Activated T-cell treated with anti-CD3 and anti-CD28 coated beads for 4 hours (primary cell): ENCODE measurements around the gene SLC9A8.
A peak's percentile ranks its signal among the peaks of the same experiment; 100 is the strongest.

Experiments
- DNase-seq: peaks from one replicate; pipeline ENCODE4 v3.0.0-alpha.2; 2020

Gene SLC9A8

GRCh38 chr20:49919461-49919860 lies 106.8 kb downstream of the SLC9A8 start:
- DNase-seq: no peak

- no peak for DNase-seq
Measured at GRCh38 chr20:49924247-49924646, 111.6 kb downstream of the SLC9A8 start.

GRCh38 chr20:49925901-49926454 lies 113.3 kb downstream of the SLC9A8 start:
- no peak for DNase-seq

GRCh38 chr20:49928411-49929141 lies 115.9 kb downstream of the SLC9A8 start:
- peak; percentile 76 for DNase-seq

- DNase-seq: no peak
Measured at GRCh38 chr20:49929142-49929494, 116.5 kb downstream of the SLC9A8 start.

- no peak for DNase-seq
Measured at GRCh38 chr20:49935746-49936152, 123.1 kb downstream of the SLC9A8 start.

GRCh38 chr20:49936153-49937026 lies 123.8 kb downstream of the SLC9A8 start, which contains the start of gene RNF114:
Gene RNF114 (plus strand): TSS chr20:49936397. CDS start chr20:49936413, 16 bp downstream.
- DNase-seq: peak; percentile 89

GRCh38 chr20:49937027-49937929 lies 124.7 kb downstream of the SLC9A8 start:
- no peak for DNase-seq

GRCh38 chr20:49938173-49939163 lies 125.8 kb downstream of the SLC9A8 start:
- DNase-seq: no peak

GRCh38 chr20:49941456-49941855 lies 128.8 kb downstream of the SLC9A8 start:
- DNase-seq: no peak
